ENCODE data around the gene DENND6B. TPM values are rescaled to one million over a fixed set of nuclear protein-coding genes. Genes with fewer than 3 reads are reported as not detected.

The DENND6B gene
- total RNA-seq, 1 donor from 2014 or later, result 7.7 TPM

DNA sequence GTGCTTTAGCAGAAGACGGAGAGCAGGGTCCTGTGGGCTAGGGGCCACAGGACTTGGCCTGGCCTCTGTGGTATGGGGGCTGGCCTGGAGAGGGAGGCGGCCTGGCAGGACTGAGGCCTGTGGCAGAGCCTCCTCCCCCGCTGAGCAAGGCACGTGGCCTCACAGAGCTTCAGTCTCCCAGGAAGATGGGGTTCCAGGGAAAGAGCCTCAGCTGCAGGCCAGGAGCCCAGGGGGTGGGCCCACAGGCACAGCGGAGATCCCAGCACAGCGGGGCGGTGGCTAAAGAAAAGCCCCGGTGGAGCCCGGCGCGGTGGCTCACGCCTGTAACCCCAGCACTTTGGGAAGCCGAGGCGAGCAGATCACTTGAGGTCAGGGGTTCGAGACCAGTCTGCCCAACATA lies 67.5 kb downstream of the DENND6B start:
- Mint-ChIP-seq H3K9me3 (ENCODE audit: low read depth) (no peaks in the 10 kb centered on the region), H3K27me3 (ENCODE audit: low read depth) (no peaks in the 10 kb centered on the region), H3K4me1 (ENCODE audit: low read depth) (peaks cover 14% of the 10 kb centered on the region), H3K27ac (ENCODE audit: unreplicated experiment) (no peak overlapping the region), H3K4me3 (ENCODE audit: unreplicated experiment) (peak overlapping the region; percentile 49), H3K36me3 (ENCODE audit: low read depth) (peaks cover 2% of the 10 kb centered on the region)
- TF ChIP-seq, protein P1, sequence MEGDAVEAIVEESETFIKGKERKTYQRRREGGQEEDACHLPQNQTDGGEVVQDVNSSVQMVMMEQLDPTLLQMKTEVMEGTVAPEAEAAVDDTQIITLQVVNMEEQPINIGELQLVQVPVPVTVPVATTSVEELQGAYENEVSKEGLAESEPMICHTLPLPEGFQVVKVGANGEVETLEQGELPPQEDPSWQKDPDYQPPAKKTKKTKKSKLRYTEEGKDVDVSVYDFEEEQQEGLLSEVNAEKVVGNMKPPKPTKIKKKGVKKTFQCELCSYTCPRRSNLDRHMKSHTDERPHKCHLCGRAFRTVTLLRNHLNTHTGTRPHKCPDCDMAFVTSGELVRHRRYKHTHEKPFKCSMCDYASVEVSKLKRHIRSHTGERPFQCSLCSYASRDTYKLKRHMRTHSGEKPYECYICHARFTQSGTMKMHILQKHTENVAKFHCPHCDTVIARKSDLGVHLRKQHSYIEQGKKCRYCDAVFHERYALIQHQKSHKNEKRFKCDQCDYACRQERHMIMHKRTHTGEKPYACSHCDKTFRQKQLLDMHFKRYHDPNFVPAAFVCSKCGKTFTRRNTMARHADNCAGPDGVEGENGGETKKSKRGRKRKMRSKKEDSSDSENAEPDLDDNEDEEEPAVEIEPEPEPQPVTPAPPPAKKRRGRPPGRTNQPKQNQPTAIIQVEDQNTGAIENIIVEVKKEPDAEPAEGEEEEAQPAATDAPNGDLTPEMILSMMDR (IDR thresholded peaks at IDR 0.05), result no peak
- no peak for DNase-seq (ENCODE audit: low spot score)

Other genes with a start within 250 kb of the DENND6B start
- gene MLC1, start 241.6 kb downstream of the DENND6B start, total RNA-seq, result 0.38 to 0.77 TPM (median 0.50 TPM) in 3 replicates
- gene MOV10L1, start 237.0 kb downstream of the DENND6B start, total RNA-seq, result 0.51 to 1.1 TPM (median 1.1 TPM) in 3 replicates
- 3.0 to 6.1 TPM (median 3.3 TPM) in 3 replicates for gene PANX2, start 156.3 kb downstream of the DENND6B start, total RNA-seq
- 18.5 to 20.5 TPM (median 20.2 TPM) in 3 replicates for gene TRABD, start 141.1 kb downstream of the DENND6B start, total RNA-seq
- gene SELENOO, start 126.0 kb downstream of the DENND6B start, total RNA-seq, result 14.8 to 22.8 TPM (median 17.1 TPM) in 3 replicates
- 31.2 to 46.3 TPM (median 32.2 TPM) in 3 replicates for gene TUBGCP6, start 82.0 kb downstream of the DENND6B start, total RNA-seq
- 29.1 to 36.8 TPM (median 35.3 TPM) in 3 replicates for gene HDAC10, start 75.7 kb downstream of the DENND6B start, total RNA-seq
- gene MAPK12, start 65.3 kb downstream of the DENND6B start, total RNA-seq, result 34.6 to 46.6 TPM (median 44.7 TPM) in 3 replicates
- gene MAPK11, start 56.6 kb downstream of the DENND6B start, total RNA-seq, result 9.3 to 19.9 TPM (median 17.7 TPM) in 3 replicates
- gene PLXNB2, start 19.4 kb downstream of the DENND6B start, total RNA-seq, result 300 to 356 TPM (median 346 TPM) in 3 replicates
- 46.2 to 53.1 TPM (median 47.1 TPM) in 3 replicates for gene PPP6R2, start 16.3 kb upstream of the DENND6B start, total RNA-seq
- gene SBF1, start 148.0 kb upstream of the DENND6B start, total RNA-seq, result 103 to 110 TPM (median 104 TPM) in 3 replicates
- gene ADM2, start 154.5 kb upstream of the DENND6B start, total RNA-seq, result 1.5 to 46.5 TPM (median 46.5 TPM) in 3 replicates
- 0.99 to 1.6 TPM in 2 of 3 replicates, not detected in the other for gene MIOX, start 159.8 kb upstream of the DENND6B start, total RNA-seq
- gene LMF2, start 180.7 kb upstream of the DENND6B start, total RNA-seq, result 111 to 124 TPM (median 120 TPM) in 3 replicates
- 37.4 to 51.2 TPM (median 38.9 TPM) in 3 replicates for gene NCAPH2, start 181.2 kb upstream of the DENND6B start, total RNA-seq
- 4.4 to 5.4 TPM in 2 of 3 replicates, not detected in the other for gene SCO2, start 198.6 kb upstream of the DENND6B start, total RNA-seq
- gene TYMP, start 203.0 kb upstream of the DENND6B start, total RNA-seq, result 12.5 to 39.5 TPM (median 39.3 TPM) in 3 replicates
- gene KLHDC7B, start 218.9 kb upstream of the DENND6B start, total RNA-seq, result 0.34 to 7.2 TPM (median 6.3 TPM) in 3 replicates
- not detected in 3 replicates for gene SYCE3, start 235.9 kb upstream of the DENND6B start, total RNA-seq

Data from chondrocyte (in vitro differentiated cells).